DMS114 treated with DMSO at 0.1 percent for 48 hours (cell line): ENCODE measurements around the gene KCNQ5.

ENCODE experiments used
- DNase-seq: peaks from one replicate; lab custom pipeline; 2025; ENCODE audit not compliant: unreplicated experiment; lab: John Stamatoyannopoulos, UW

Gene KCNQ5

GRCh38 chr6:72835749-72836148 lies 213.9 kb downstream of the KCNQ5 start:
- DNase-seq = no peak

GRCh38 chr6:72836971-72837370 lies 215.1 kb downstream of the KCNQ5 start:
- DNase-seq = no peak

- DNase-seq = no peak
Observed at GRCh38 chr6:72841195-72841594, 219.3 kb downstream of the KCNQ5 start.

GRCh38 chr6:72842140-72842539 lies 220.3 kb downstream of the KCNQ5 start:
- no peak for DNase-seq

GRCh38 chr6:72844614-72845013 lies 222.8 kb downstream of the KCNQ5 start:
- no peak for DNase-seq

- no peak for DNase-seq
Observed at GRCh38 chr6:72849346-72849745, 227.5 kb downstream of the KCNQ5 start.

- no peak for DNase-seq
Observed at GRCh38 chr6:72850040-72850439, 228.2 kb downstream of the KCNQ5 start.

GRCh38 chr6:72850469-72850868 lies 228.6 kb downstream of the KCNQ5 start:
- DNase-seq = no peak

GRCh38 chr6:72855471-72855870 lies 233.6 kb downstream of the KCNQ5 start:
- no peak for DNase-seq

- DNase-seq = no peak
Observed at GRCh38 chr6:72856801-72857200, 234.9 kb downstream of the KCNQ5 start.

- DNase-seq = no peak
Observed at GRCh38 chr6:72857791-72858585, 236.1 kb downstream of the KCNQ5 start.

GRCh38 chr6:72861059-72861458 lies 239.2 kb downstream of the KCNQ5 start:
- DNase-seq = no peak

- no peak for DNase-seq
Observed at GRCh38 chr6:72861935-72862432, 240.1 kb downstream of the KCNQ5 start.

- no peak for DNase-seq
Observed at GRCh38 chr6:72863131-72863530, 241.3 kb downstream of the KCNQ5 start.

- no peak for DNase-seq
Observed at GRCh38 chr6:72864236-72864635, 242.4 kb downstream of the KCNQ5 start.

GRCh38 chr6:72864799-72865198 lies 242.9 kb downstream of the KCNQ5 start:
- no peak for DNase-seq

GRCh38 chr6:72865467-72865866 lies 243.6 kb downstream of the KCNQ5 start:
- no peak for DNase-seq

GRCh38 chr6:72869621-72870020 lies 247.8 kb downstream of the KCNQ5 start:
- DNase-seq = no peak

- DNase-seq = no peak
Observed at GRCh38 chr6:72873433-72873832, 251.6 kb downstream of the KCNQ5 start.

GRCh38 chr6:72876256-72876655 lies 254.4 kb downstream of the KCNQ5 start:
- DNase-seq = no peak

GRCh38 chr6:72886170-72886569 lies 264.3 kb downstream of the KCNQ5 start:
- no peak for DNase-seq

GRCh38 chr6:72890233-72890632 lies 268.4 kb downstream of the KCNQ5 start:
- no peak for DNase-seq

GRCh38 chr6:72890671-72891070 lies 268.8 kb downstream of the KCNQ5 start:
- no peak for DNase-seq
